Neural crest cell (in vitro differentiated cells): Measurements from ENCODE around the gene NTNG2. TPM values are rescaled to one million over a fixed set of nuclear protein-coding genes. Genes with fewer than 3 reads are reported as not detected.

Experiments
- DNase-seq: peaks from one replicate; pipeline ENCODE4 v3.0.0; 2021; ENCODE audit warnings: low read depth, mixed read lengths, low spot score
- H3K27ac Mint-ChIP-seq: one replicate; pipeline ENCODE4 v1.8.0; 2021; ENCODE audit warnings: mild to moderate bottlenecking, mixed read lengths; ENCODE audit not compliant: unreplicated experiment
- H3K27me3 Mint-ChIP-seq: 2 replicates; pipeline ENCODE4 v1.8.0; 2021; ENCODE audit warnings: low read depth, mild to moderate bottlenecking, mixed read lengths
- H3K36me3 Mint-ChIP-seq: 2 replicates; pipeline ENCODE4 v1.8.0; 2021; ENCODE audit warnings: low read depth, mild to moderate bottlenecking, mixed read lengths
- H3K4me1 Mint-ChIP-seq: 2 replicates; pipeline ENCODE4 v1.8.0; 2021; ENCODE audit warnings: mixed read lengths
- H3K4me3 Mint-ChIP-seq: one replicate; pipeline ENCODE4 v1.8.0; 2021; ENCODE audit warnings: mild to moderate bottlenecking, mixed read lengths
- H3K9me3 Mint-ChIP-seq: 2 replicates; pipeline ENCODE4 v1.8.0; 2021; ENCODE audit warnings: mixed read lengths
- total RNA-seq: library from RNA; stranded (reverse); gene quantifications from 2 replicates; pipeline ENCODE4 v1.2.1, GENCODE V29; 2021
- TF ChIP-seq, protein P1 (sequence below): fragments of 200-600 bp; sonication (generic); conservative IDR thresholded peaks from 2 replicates; pipeline ENCODE4 v1.5.0; 2021; ENCODE audit warnings: antibody characterized with exemption, mild to moderate bottlenecking

Gene NTNG2
- total RNA-seq, 1 donor from 2014 or later, result 3.6 TPM

DNA sequence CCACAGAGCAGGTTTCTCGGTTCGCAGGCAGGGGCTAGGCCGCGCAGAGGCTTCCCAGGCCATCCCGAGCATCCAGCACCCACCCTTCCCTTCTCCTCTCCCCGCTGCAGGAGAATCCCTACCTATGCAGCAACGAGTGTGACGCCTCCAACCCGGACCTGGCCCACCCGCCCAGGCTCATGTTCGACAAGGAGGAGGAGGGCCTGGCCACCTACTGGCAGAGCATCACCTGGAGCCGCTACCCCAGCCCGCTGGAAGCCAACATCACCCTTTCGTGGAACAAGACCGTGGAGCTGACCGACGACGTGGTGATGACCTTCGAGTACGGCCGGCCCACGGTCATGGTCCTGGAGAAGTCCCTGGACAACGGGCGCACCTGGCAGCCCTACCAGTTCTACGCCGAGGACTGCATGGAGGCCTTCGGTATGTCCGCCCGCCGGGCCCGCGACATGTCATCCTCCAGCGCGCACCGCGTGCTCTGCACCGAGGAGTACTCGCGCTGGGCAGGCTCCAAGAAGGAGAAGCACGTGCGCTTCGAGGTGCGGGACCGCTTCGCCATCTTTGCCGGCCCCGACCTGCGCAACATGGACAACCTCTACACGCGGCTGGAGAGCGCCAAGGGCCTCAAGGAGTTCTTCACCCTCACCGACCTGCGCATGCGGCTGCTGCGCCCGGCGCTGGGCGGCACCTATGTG lies 36.1 kb downstream of the NTNG2 start:
- H3K27me3 Mint-ChIP-seq, result peaks cover 9% of the 10 kb centered on the region
- H3K36me3 Mint-ChIP-seq, result no peaks in the 10 kb centered on the region

DNA sequence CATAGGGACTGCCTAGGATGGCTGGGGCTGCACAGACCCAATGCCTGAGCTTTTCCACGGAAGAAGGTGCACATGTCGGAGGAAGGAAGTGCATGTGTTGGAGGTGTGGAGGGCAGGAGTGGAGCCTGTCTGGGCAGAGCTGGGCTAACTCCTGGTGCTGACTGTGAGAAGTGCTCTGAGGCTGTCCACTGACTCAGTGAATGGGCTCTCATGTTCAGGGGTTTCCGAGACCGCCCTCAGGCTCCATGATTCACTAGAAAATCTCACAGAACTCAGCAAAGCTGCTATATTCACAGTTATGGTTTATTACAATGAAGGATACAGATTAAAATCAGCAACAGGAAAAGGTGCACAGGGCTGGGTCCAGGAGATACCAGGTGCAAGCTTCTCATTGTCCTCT lies 37.2 kb downstream of the NTNG2 start:
- no peak for DNase-seq
- Mint-ChIP-seq H3K4me3 (no peak overlapping the region), H3K36me3 (no peaks in the 10 kb centered on the region), H3K27me3 (peaks cover 9% of the 10 kb centered on the region), H3K27ac (no peak overlapping the region), H3K9me3 (no peaks in the 10 kb centered on the region), H3K4me1 (no peaks in the 10 kb centered on the region)
- TF ChIP-seq, protein P1, sequence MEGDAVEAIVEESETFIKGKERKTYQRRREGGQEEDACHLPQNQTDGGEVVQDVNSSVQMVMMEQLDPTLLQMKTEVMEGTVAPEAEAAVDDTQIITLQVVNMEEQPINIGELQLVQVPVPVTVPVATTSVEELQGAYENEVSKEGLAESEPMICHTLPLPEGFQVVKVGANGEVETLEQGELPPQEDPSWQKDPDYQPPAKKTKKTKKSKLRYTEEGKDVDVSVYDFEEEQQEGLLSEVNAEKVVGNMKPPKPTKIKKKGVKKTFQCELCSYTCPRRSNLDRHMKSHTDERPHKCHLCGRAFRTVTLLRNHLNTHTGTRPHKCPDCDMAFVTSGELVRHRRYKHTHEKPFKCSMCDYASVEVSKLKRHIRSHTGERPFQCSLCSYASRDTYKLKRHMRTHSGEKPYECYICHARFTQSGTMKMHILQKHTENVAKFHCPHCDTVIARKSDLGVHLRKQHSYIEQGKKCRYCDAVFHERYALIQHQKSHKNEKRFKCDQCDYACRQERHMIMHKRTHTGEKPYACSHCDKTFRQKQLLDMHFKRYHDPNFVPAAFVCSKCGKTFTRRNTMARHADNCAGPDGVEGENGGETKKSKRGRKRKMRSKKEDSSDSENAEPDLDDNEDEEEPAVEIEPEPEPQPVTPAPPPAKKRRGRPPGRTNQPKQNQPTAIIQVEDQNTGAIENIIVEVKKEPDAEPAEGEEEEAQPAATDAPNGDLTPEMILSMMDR, result no peak

More for the DNA sequence above, 36.1 kb downstream of the NTNG2 start:
- Mint-ChIP-seq H3K27ac (no peak overlapping the region), H3K9me3 (no peaks in the 10 kb centered on the region), H3K4me1 (peaks cover under 1% of the 10 kb centered on the region), H3K4me3 (no peak overlapping the region)
- TF ChIP-seq, protein P1, result no peak
- DNase-seq, result no peak

DNA sequence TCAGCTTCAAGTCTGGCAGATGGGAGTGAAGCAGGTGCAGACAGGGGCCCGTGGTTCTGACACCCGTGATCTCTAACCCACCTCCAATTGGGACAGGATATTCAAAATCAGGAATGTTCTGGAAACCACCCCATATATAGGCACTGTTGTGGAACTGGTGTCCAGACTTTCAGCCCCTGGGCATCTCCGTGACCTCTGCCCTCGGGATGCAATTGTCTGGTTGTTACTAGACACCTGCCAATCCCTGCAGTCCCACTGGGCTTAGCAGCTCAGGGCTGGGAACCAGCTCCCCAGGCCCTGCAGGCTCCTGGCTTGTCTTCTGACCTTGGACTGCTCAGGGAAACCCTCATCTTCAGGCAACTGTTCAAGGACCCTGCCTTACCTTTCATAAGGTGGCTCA lies 38.8 kb downstream of the NTNG2 start:
- H3K27me3 Mint-ChIP-seq, result peaks cover 12% of the 10 kb centered on the region
- no peak overlapping the region for H3K4me3 Mint-ChIP-seq
- H3K36me3 Mint-ChIP-seq, result no peaks in the 10 kb centered on the region
- no peaks in the 10 kb centered on the region for H3K4me1 Mint-ChIP-seq
- H3K27ac Mint-ChIP-seq, result no peak overlapping the region
- peaks cover 6% of the 10 kb centered on the region for H3K9me3 Mint-ChIP-seq
- TF ChIP-seq, protein P1, result no peak
- DNase-seq, result no peak

DNA sequence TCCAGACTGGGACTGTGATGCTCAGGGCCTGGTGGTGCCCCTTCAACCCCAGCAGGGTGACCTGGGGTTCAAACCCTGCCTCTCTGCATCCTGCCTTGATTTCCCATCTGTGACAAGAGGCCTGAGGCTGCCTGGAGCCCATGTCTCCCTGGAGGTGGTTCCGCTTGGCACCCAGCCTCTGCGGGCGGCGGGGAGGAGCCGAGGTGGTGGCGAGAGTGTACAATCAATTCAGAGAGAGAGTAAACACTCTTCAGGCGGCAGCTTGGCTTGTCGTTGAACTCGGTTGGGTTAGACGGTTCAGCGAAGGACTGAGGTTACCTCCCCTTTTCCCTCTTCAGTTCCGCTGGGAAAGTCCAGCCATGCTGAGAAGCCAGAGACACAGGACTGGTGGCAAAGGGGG lies 39.3 kb downstream of the NTNG2 start:
- Mint-ChIP-seq H3K36me3 (no peaks in the 10 kb centered on the region), H3K4me1 (no peaks in the 10 kb centered on the region), H3K27ac (no peak overlapping the region), H3K27me3 (peaks cover 12% of the 10 kb centered on the region), H3K4me3 (no peak overlapping the region), H3K9me3 (peaks cover 6% of the 10 kb centered on the region)
- no peak for DNase-seq
- TF ChIP-seq, protein P1, result no peak

DNA sequence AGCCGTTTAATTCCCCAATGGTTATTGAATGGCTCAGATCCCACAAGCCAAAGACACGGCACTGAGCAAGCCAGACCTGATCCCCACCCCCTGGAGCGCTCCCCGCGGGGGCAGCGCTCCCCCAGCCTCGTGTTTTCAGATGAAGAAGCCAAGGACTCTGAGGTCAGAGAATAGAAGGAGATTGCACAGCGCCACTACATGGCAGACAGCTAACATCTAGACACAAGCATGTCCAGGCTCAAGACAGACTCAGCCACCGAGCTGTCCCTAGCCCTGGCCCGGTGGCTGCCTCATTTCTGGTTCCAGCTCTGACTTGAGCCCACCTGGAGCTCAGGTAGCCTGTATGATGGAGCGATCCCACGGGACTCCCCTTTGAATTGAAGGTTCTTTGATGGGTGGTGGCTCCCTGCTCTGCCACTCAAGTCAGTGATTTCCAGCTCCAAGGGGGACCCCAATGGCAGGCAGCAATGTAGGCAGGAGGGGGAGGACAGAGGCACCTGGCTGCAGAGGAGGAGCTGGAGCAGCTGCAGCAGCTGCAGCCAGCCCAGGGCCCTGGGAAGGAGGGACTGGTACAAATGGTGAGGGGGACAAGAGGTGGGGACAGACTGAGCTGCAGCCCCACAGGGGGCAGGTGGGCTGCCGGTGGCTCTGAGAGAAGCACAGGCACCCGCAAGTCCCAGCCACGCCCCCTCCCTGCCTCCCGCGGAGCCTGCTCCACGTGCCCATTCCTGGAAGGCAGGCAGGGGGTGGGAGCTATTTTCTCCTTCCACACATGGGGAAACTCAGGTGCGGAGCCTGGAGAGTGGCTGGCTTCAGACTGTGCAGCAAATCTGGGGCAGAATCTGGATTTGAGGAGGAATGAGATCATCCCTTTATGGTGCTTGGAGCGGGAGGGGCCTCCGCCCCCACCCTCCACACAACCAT lies 40.2 kb downstream of the NTNG2 start:
- no peaks in the 10 kb centered on the region for H3K36me3 Mint-ChIP-seq
- H3K9me3 Mint-ChIP-seq, result peaks cover 6% of the 10 kb centered on the region
- H3K4me3 Mint-ChIP-seq, result no peak overlapping the region
- no peaks in the 10 kb centered on the region for H3K4me1 Mint-ChIP-seq
- peaks cover 12% of the 10 kb centered on the region for H3K27me3 Mint-ChIP-seq
- TF ChIP-seq, protein P1, result no peak
- no peak for DNase-seq
- no peak overlapping the region for H3K27ac Mint-ChIP-seq
